Left lobe of liver (tissue), 2 donors: ENCODE data around the gene SNW1. TPM values are rescaled to one million over a fixed set of nuclear protein-coding genes. Genes with fewer than 3 reads are reported as not detected.
"Not testable (repeated sequence)": the region's sequence is repeated elsewhere in the genome, so short reads cannot be mapped to it uniquely, and the experiment has no call there.

Experiments used
- ATAC-seq: fragments of 200-7000 bp; cut with Tn5 transposase; one replicate; pipeline ENCODE4 v1.9.1; 2020; ENCODE audit warnings: mild to moderate bottlenecking, moderate library complexity
- DNase-seq: peaks from one replicate; pipeline ENCODE4 v3.0.0-alpha.2; 2020; ENCODE audit warnings: low spot score
- total RNA-seq: library from RNA; stranded (reverse); gene quantifications from one replicate; pipeline ENCODE4 v1.2.1, GENCODE V29; 2021
- donor health status: DM: no; HTN: no; CAD: no; lungs with moderate emphysema.
- donor health status: DM: no; HTN: yes; CAD: no.

The SNW1 gene
- 18.9 TPM for total RNA-seq

DNA sequence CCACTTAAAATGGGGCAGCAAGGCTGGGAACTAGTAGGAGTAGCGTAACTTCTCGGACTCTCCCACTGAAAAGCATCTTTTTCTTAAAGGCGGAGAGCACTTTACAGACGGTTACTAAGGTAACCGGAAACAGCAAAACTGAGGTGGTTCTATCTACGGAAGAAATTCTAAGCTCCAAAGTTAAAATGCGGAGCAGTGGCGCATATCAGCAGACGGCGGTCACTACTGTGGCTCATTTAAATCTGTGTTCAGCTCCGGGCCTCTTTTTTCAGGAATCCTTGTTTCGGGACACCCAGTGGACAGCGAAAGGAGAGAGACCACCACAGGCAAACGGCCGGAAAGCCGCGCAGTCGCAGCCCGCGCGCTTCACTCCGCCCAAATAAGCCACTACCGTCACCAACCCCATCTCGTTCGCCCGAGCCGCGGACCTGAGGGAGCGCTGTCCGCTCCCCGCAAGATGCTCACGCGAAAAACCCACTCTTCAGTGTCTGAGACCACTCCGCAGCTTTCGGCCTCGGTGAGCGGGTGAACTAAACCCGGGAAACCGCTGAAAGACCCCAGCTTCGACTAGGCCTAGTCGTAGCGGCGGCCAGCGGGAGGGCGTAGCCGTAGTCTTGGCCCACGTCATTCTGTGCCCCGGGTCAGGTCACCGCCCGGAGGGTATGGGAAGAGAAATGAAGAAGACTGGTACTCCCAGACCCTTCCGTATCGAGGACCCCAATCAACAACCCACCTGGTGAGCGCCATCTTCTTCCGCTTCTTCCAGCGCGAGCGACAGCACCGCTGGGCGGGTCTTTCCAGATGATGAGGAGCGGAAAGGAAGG lies at the start of gene SNW1:
Gene SNW1 (minus strand): TSS at position 776 of the 824 bp plus-strand sequence. CDS start 29 bp downstream, at position 747.
- DNase-seq (peak; percentile 93), ATAC-seq (peak; percentile 98)

- ATAC-seq: no peak
- DNase-seq: no peak
These were observed 48.1 kb upstream of the SNW1 start for GRCh38 chr14:77809011-77809410.

GRCh38 chr14:77808250-77808649 lies 47.3 kb upstream of the SNW1 start:
- DNase-seq (no peak), ATAC-seq (no peak)

DNA sequence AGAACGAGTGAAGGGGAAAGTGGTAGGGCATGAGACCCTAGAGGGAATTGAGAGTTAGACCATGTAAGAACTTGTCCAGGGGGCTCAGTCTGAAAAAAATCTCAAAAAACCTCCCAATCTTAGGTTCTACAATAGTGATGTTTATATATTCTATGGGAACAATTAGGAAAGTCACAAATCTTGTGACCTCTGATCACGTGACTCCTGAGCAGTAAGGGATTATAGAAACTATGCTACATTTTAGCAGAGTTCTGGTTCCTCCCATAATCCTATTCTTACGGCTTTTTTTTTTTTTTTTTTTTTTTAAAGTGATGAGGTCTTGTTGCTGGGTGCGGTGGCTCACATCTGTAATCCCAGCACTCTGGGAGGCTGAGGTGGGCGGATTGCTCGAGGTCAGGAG lies 44.8 kb upstream of the SNW1 start:
- ATAC-seq (no peak), DNase-seq (no peak)

GRCh38 chr14:77804592-77804991 lies 43.6 kb upstream of the SNW1 start:
- DNase-seq (no peak), ATAC-seq (no peak)

GRCh38 chr14:77800814-77801213 lies 39.9 kb upstream of the SNW1 start:
- no peak for ATAC-seq
- no peak for DNase-seq

GRCh38 chr14:77799863-77800730 lies 39.1 kb upstream of the SNW1 start, which contains the start of gene ADCK1:
ADCK1 (plus strand) TSS chr14:77800109; CDS start chr14:77818979, 18,870 bp downstream.
- DNase-seq (peak; percentile 94), ATAC-seq (peak; percentile 97)

- ATAC-seq, DNase-seq: not testable (repeated sequence)
These were observed 38.5 kb upstream of the SNW1 start for GRCh38 chr14:77799456-77799855.

DNA sequence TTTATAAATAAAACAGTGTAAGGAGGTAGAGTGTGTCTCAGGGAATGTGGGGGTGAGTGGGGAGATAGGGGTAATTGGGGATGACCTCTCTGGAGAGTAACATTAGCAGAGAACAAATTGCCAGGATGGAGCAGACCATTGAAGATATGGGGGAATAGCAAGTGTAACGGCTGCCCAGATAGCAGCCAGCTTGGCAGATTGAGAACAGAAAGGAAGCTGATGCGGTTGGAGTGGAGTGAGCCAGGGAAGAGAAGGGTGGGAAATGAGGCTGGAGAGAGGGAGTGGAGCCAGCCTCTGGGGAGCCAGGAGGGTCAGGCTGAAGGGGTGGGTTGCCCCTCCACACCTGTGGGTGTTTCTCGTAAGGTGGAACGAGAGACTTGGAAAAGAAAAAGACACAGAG lies 33.4 kb upstream of the SNW1 start:
- ATAC-seq: no peak

GRCh38 chr14:77793255-77793654 lies 32.3 kb upstream of the SNW1 start:
- ATAC-seq, DNase-seq: not testable (repeated sequence)

More for the DNA sequence above, 33.4 kb upstream of the SNW1 start:
- no peak for DNase-seq

GRCh38 chr14:77791225-77791600 lies 30.3 kb upstream of the SNW1 start:
- ATAC-seq (no peak), DNase-seq (no peak)

DNA sequence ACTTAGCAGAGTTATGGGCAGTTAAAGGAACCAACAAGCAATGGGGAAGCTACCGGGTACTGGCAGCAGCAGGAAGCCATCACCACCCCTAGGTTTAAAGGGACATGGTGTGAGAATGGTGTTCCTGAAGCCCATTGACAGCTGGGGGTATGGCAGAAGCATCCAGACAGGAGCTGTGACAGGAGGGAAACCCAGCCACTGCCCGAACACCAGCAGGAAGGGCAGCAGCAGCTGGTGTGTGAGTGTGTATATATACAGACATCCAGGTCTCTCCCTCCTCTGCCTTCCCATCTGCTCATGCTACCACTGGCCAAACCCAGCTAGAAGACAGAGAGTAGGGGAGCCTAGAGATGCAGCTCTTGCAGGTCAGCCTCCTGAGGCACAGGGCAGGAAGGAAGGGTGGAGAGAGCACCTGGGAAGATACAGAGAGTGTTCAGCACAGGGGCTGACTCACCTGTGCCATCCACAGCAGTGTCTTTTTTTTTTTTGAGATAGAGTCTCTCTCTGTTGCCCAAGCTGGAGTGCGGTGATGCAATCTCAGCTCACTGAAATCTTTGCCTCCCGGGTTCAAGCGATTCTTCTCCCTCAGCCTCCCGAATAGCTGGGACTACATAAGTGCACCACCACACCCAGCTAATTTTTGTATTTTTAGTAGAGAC lies 29.7 kb upstream of the SNW1 start:
- no peak for ATAC-seq
- no peak for DNase-seq

DNA sequence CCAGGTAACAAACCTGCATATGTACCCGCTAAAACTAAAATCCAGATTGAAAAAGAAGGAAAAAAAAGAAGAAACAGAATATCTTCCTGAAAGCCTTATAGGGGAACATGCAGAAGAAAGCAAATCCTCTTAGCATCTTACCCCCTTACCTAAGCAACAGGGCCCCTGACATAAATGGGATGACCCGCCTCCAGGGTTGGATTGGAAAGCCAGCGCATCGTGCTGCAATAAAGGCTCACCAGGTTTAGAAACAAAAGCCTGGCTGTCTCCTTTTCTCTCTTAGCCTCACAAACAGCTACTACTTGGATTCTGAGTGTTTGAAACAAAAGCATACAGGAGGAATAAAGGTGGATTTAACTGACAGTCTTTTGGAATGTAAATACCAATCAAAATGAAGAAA lies 25.2 kb upstream of the SNW1 start:
- no peak for ATAC-seq
- no peak for DNase-seq

DNA sequence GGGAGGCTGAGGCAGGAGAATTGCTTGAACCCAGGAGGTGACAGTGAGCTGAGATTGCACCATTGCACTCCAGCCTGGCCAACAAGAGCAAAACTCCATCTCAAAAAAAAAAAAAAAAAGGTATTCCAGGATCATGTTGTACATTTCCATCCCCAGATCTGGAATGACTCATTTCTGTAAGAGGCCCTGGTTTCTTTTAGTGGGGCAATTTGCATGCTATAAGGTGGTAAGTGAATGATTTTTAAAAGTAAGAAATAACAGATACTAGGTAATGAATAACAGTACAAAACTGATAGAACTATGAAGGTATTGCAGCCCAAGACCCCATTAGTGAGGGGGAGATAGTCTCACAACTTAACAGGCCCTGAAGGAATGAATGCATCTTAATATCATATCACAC lies 21.2 kb upstream of the SNW1 start:
- DNase-seq (no peak), ATAC-seq (no peak)

DNA sequence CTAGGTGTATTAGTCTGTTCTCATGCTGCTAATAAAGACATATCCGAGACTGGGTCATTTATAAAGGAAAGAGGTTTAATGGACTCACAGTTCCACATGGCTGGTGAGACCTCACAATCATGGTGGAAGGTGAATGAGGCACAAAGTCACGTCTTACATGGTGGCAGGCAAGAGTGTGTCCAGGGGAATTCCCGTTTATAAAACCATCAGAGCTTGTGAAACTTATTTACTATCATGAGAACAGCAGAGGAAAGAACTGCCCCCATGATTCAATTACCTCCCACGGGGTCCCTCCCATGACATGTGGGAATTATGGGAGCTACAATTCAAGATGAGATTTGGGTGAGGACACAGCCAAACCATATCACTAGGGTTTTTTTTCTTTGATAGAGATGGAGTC lies 13.0 kb upstream of the SNW1 start:
- not testable (repeated sequence) for DNase-seq, ATAC-seq

- peak; percentile 45 for ATAC-seq
These were observed 7.6 kb upstream of the SNW1 start for GRCh38 chr14:77768442-77769069.

DNA sequence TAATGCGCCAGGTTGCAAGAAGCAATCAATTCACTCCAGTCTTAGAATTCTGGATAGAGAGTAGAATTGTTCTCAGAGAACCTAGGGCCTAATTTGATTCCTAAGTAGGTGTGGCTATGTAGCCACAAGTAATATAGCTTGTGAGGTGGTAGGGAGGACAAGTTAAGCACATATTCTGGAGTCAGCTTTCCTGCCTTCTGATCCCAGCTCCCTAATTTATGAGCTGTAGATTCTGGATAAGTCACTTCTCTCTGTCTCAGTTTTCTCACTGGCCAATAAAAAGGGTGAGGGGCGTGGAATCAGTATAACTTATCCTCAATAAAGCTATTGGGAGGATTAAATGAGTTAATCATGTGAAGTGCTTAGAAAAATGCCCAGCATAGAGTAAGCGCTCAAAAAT lies 3.0 kb upstream of the SNW1 start:
- ATAC-seq: no peak

More at GRCh38 chr14:77768442-77769069, 7.6 kb upstream of the SNW1 start:
- not testable (repeated sequence) for DNase-seq

DNA sequence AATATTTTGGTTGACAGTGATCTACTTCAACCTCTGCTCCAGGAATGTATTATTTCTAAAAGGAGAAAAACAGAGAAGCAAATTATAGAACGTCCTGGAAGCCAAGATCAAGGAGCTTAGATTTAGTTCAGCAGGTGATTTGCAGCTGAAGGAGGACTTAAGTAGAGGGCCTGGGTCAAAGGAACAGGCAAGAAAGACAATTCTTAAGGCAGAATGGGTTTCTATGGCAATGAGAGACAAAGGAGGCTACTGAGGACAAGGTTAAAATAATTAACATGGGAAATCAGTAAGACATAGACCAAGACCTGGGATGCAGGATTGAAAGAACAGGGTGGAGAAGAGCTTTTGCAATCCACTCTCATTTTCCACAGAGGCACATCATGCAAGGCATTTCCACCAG lies 2.4 kb upstream of the SNW1 start:
- DNase-seq (no peak), ATAC-seq (no peak)

More for the DNA sequence above, 3.0 kb upstream of the SNW1 start:
- DNase-seq: no peak

GRCh38 chr14:77761205-77761931 lies 412 bp upstream of the SNW1 start:
- ATAC-seq: peak; percentile 57
- peak; percentile 46 for DNase-seq
